GM19468 (cell line): ENCODE results near the gene DIS3L2.

Source experiments
- ATAC-seq: cut with Tn5 transposase; IDR thresholded peaks from one replicate; pipeline ENCODE4 v1.9.1; 2021; ENCODE audit warnings: mild to moderate bottlenecking, moderate library complexity, moderate number of reproducible peaks; ENCODE audit not compliant: unreplicated experiment; ENCODE audit errors: extremely low read depth

The DIS3L2 gene

GRCh38 chr2:232242316-232242715, 280.8 kb downstream of the DIS3L2 start:
- ATAC-seq, result no peak

DNA sequence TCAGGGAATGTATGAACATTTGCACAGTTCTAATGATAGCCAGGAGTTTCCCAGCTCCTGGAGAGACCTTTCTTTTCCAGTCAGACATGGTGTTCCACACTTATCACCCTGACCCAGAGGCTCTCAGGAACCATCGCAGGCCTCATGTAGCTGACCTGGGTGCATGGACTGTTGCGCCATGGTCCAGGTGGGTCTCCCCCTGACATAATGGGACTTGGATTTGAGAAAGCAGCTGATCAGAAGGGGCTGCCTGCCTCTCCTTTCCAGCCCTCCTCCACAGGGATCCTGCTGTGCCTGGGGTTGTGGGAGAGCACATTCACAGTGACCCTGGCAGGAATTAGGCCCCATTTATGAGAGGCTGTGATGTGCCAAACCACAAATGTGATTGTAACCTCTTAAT, 283.6 kb downstream of the DIS3L2 start:
- ATAC-seq, result no peak

- no peak for ATAC-seq
Observed at GRCh38 chr2:232246245-232246644, 284.7 kb downstream of the DIS3L2 start.

DNA sequence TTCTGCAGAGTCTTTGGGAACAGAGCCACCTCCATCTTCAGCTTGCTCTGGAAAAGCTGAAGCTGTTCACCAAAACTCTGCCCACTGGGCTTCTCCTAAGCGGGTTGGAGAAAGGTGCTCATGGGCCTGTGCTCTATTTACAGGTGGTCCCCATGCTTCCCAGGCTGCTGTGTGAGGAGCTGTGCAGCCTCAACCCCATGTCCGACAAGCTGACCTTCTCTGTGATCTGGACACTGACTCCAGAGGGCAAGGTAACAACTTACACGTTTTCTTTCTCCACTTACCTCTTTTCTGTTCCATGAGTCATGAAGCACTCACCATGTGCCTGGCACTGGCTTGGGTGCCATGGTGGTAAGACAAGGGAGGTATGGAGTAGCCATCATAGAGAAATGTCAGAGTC, 287.6 kb downstream of the DIS3L2 start:
- ATAC-seq, result no peak

- no peak for ATAC-seq
Observed at GRCh38 chr2:232250246-232251175, 289.0 kb downstream of the DIS3L2 start.

DNA sequence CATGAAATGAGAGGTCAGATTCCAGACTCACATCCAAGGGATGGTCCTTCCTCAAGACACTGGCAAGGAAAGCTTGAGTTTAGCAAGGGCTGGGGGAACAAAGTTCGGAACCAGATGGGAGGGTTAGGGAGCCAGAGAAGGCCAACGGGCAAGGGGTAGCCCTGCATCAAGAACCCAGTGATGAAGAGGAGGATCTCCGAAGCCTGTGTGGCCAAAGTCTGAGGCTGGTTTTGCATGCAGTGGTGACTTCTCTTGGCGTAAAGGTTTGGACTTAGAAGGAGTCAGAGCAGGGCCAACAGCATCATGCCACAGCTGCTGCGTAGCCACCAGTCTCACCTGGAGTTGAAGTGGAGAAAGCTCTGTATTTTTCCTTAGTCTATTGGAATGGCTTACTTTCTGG, 293.5 kb downstream of the DIS3L2 start:
- ATAC-seq, result no peak

DNA sequence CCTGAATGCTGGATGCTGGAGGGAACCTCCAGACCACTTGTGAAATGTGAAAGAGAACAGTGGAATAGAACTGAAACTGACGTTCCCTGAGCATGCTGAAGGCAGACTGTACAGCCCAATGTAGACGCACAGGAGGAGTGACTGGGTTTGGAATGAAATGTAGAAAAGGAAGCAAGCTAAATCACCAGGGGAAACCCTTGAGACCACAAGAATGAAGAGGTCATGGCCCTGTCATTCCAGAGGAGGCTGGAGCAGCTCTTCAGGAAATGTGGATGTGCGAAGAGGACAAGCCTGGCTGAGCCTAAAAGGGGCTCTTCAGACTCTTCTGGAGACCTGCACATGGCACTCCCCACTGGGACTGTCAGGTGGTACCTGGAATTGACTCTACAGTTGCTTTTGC, 298.6 kb downstream of the DIS3L2 start:
- ATAC-seq, result no peak

DNA sequence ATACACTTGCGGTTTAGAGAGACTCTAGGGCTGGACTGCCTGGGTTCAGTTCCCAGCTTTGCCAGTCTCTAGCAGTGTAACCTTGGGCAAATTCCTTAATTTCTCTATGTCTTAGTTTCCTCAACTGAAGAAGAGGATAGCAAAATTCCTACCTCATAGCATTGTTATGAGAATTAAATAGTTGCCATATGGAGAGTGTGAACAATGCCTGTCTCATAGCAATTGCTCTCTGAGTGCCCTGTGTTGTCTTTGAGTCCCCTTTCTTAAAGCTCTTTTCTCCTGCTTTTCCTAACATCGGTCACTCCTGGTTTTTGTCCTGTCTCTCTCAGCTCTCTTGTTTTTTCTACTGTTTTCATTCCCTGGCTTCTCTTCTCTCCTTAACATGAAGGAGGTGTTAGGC, 300.3 kb downstream of the DIS3L2 start:
- no peak for ATAC-seq

- ATAC-seq, result no peak
Observed at GRCh38 chr2:232263295-232263694, 301.8 kb downstream of the DIS3L2 start.

DNA sequence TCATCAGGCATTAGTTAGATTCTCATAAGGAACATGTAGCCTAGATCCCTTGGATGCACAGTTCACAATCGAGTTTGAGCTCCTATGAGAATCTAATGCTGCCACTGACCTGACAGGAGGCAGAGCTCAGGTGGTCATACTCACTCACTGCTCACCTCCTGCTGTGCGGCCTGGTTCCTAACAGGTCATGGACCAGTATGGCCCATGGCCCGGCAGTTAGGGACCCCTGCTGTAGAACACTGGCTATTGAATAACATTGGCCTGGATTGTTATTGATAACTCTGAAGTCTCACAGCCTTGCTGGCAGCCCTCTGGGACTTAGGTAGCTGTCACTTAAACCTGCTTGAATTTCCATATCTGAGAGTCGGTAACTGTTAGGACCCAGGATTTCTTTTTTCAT, 302.6 kb downstream of the DIS3L2 start:
- ATAC-seq, result no peak

- ATAC-seq, result no peak
Observed at GRCh38 chr2:232265329-232265728, 303.8 kb downstream of the DIS3L2 start.

DNA sequence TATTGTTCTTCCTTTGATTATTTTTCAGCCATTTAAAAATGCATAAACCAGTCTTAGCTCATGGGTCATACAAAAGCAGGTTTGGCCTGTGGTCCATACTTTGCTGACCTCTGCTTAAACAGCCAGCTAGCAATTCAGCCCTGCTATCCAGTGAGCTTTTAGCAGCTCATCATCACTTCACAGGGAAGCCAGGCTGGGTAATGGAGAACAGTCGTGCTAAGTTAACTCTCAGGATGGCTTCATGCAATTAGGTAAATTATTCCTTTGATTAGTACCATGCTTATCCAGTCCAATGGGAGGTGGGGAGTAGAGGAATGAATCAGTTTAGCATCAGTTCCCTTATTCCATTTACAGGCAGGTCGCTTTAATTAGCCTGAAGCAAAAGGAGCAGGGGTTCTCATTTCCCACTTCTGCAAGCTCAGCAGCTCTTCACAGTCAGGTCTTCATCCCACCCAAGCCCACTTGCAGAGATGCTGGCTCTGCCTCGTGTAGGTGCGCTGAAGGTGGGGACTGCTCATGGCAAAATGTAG, 307.2 kb downstream of the DIS3L2 start:
- no peak for ATAC-seq

- ATAC-seq, result no peak
Observed at GRCh38 chr2:232269867-232270266, 308.4 kb downstream of the DIS3L2 start.

DNA sequence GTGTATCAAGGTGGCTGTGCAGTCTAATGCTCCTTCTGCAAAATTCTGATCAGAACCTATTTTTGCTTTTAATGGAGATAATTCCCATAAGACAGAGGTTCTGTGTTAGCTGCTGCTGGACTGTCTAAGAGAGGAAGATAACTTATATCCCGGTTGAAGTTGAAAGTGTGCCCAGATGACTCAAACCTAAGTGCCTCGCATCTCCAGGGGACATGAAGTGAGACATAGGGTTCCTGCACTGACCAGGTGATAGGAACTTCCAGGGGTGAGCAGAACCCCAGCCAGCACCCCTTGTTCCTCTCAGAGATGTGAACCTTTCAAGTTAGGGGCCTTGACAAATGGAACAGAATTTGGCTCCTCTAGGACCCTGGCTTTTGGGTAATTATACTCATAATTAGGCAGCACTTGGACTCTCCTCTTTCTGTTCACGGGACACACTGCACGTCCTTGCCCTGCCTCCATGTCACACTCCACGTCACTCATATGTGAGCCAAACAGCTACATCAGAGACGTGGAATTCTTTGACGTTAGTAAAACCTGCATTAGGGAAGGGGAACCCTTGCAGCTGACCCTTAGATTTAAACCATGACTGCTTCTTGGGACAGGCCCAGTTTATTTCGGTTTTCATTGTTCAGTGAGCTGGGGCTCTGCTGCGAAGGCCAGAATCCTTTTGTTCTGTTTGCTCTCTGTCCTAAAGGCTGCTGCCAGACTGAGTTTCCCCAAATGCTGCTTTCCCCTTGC, 312.6 kb downstream of the DIS3L2 start:
- no peak for ATAC-seq

GRCh38 chr2:232275670-232276069, 314.2 kb downstream of the DIS3L2 start:
- ATAC-seq, result no peak

GRCh38 chr2:232276084-232276732, 314.7 kb downstream of the DIS3L2 start:
- no peak for ATAC-seq

DNA sequence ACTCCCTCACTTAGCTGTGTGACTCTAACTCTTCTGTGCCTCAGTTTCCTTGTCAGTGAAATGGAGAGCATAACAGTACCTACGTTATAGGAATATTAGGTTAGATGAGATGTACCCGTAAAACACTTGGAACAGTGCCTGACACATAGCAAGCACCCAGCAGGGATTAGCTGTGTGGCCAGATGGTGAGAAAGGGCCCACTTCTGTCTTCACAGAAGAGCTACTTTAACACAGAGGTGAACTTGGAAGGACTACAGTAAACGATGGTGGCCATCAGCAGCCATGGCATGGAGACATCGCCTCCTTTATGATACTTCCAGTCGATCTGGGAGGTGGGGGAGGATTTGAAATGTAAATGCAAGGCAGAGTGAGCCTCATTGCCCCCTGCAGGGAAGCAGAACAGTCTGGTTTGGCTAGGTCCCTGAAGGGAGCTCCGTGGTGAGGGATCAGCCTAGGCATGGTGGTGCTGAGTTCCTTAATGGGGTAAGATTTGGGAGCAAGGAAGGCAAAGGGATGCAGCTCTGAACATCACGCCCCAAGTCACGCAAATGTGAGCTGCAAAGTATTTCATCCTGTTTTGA, 315.3 kb downstream of the DIS3L2 start:
- ATAC-seq, result no peak

- ATAC-seq, result no peak
Observed at GRCh38 chr2:232278534-232278933, 317.0 kb downstream of the DIS3L2 start.

DNA sequence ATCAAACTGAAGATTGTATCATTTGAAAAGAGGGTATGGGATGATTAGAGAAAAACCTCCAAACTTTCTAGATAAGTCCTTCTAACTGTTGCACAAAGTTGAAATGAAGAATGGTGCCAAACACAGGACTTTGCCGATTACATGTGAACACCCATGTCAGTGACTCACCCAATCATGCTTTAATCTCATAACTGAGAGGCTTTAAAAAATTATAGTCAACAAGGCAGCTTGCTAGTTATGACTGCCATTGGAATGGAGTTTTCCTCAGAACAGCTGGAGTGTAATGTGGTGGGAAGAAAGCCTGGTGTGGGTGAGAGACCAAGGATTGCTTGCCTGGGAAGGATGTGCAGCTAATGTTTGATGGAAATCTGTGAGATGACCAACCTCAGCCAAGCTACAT, 318.8 kb downstream of the DIS3L2 start:
- ATAC-seq, result no peak

- no peak for ATAC-seq
Observed at GRCh38 chr2:232281858-232282507, 320.5 kb downstream of the DIS3L2 start.
